Middle frontal gyrus (tissue), 1 donor: ENCODE data around the gene UBE2J2.

Source experiments
- DNase-seq: peaks from one replicate; pipeline ENCODE4 v3.0.0-alpha.2; 2015; ENCODE audit warnings: low spot score; ENCODE audit errors: extremely low spot score

UBE2J2 gene

DNA sequence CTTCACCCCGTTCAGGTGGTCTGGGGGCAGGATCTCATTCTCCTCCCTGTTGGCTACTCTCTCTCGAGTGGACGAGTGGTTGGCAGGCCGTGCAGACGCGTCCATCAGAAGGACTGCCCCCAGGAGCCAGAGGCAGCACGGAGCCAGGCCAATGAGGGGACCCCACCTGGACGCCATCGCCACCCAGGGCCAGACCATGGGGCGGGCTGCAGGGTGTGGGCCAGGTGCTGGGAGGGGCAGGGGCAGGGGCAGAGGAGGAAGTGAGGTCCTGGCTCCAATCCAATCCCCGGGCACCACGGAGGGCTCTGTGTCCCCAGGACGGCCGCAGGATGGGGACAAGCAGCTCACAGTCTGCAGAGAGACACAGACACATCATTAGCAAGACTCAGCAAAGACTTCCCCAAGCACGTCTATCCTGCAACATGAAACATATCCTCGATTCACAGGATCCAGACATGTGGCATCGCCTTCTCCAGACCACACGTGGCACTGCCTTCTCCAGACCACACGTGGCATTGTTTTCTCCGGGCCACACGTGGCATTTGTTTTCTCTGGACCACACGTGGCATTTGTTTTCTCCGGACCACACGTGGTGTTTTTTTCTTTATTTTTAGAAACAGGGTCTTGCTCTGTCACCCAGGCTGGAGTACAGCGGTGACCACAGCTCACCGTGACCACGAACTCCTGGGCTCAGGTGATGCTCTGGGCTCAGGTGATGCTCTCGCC, 44.9 kb downstream of the UBE2J2 start:
- DNase-seq = no peak

GRCh38 chr1:1228187-1228586, 45.5 kb downstream of the UBE2J2 start:
- DNase-seq = no peak

DNA sequence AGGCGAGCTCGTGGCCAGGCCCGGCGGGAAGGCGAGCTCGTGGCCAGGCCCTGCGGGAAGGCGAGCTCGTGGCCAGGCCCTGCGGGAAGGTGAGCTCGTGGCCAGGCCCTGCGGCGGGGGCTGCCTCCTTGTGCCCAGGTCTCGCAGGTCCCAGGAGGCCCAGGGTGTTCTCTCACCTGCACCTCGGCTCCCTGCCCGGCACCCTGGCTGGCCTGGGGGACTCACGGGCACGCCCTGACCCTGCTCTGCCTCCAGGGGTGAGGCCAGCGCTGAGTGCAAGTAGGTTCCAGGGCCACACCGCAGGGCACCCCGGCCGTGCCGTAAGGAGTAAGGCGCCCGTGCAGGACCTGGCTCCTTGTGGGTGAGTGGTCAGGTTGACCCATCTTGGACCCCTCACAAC, 46.3 kb downstream of the UBE2J2 start:
- DNase-seq = no peak

GRCh38 chr1:1226566-1227362, 46.9 kb downstream of the UBE2J2 start:
- DNase-seq = no peak

- DNase-seq = no peak
Measured at GRCh38 chr1:1225913-1226312, 47.7 kb downstream of the UBE2J2 start.

- no peak for DNase-seq
Measured at GRCh38 chr1:1225238-1225845, 48.3 kb downstream of the UBE2J2 start.

DNA sequence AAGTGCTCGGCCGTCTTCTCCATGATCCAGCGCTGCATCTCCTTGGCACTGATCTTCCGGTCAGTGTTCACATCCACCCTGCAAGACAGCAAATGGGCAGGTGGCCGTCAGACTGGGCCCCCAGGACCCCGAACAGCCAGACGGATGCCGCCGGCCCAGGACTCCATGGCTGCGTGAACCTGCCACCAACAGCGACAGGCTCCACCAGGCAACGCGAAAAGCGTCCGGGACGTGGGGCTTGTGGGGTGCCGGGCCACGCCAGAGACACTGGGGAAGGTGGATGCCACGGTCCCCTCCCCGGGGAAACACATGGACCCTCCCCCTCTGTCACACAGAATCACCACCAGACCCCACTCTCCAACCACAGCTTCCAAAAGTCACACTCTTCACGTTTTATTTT, 49.8 kb downstream of the UBE2J2 start:
- no peak for DNase-seq

DNA sequence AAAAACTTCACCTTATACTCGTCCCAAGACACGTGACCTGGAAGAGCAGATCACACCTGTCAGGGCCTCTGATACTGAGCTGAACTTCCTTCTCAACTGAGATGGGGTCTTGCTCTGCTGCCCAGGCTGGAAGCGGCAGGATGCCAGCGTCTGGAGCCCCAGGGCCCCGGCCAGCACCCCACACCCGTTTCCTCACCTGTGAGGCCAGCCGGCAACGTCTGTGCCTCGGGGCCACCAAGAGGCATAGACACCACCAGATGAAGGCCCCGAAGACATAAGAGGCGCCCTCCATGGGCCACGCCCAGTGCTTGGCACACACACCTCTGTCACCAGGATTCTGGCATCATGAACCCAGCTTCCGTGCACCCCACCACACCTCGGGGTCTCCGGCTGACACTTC, 50.3 kb downstream of the UBE2J2 start:
- DNase-seq = no peak

- no peak for DNase-seq
Measured at GRCh38 chr1:1222575-1223225, 51.0 kb downstream of the UBE2J2 start.

- DNase-seq = no peak
Measured at GRCh38 chr1:1221887-1222574, 51.6 kb downstream of the UBE2J2 start.

- no peak for DNase-seq
Measured at GRCh38 chr1:1220197-1220596, 53.5 kb downstream of the UBE2J2 start.

DNA sequence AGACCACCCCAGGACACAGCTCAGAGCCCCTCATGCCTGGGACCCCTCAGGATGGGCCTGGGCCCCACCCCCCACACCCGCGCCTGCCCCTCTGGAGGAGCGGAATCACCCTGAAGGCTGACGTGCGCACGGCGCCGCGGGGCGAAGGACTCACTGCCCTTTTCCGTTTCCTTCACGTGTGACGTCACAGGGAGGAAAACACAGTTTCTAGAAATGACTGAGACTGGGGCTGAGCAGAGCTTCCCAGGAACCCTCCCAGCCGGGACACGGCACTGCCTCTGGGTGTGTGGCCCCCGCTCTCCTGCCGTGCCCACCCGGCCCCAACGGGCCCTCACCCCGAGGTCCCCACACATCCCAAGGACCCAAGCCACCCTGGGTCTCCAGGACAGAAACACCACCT, 54.3 kb downstream of the UBE2J2 start:
- no peak for DNase-seq

DNA sequence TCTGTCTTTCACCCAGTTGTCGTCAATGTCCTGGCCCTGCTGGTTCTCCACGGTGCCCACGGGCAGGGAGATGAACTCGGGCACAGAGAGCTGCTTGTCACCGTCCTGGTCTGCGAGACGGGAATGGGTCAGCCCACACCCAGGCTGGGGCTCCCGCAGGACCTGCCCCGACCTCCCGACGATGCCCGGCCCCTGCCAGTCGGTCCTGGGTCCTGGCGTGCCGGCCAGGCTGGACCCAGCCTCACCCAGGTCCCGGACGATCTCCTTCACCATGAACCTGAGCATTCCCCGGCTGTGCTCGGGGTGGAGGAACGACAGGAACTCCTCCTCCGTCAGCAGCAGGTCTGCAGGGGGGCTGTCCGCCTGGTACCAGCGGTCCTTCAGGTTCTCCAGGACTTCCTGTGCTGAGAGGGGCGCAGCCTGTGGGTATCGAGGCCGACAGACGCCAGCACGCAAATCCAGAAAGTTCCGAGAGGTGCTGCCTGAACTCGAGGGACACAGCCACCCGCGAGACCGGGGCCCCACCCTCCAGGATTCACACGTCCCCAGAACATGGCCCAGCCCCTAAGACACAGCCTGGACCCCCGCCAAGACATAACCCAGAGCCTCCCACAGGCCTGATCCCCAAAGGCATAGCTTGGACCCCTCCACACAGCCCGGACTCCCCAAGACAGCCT, 55.0 kb downstream of the UBE2J2 start:
- no peak for DNase-seq

DNA sequence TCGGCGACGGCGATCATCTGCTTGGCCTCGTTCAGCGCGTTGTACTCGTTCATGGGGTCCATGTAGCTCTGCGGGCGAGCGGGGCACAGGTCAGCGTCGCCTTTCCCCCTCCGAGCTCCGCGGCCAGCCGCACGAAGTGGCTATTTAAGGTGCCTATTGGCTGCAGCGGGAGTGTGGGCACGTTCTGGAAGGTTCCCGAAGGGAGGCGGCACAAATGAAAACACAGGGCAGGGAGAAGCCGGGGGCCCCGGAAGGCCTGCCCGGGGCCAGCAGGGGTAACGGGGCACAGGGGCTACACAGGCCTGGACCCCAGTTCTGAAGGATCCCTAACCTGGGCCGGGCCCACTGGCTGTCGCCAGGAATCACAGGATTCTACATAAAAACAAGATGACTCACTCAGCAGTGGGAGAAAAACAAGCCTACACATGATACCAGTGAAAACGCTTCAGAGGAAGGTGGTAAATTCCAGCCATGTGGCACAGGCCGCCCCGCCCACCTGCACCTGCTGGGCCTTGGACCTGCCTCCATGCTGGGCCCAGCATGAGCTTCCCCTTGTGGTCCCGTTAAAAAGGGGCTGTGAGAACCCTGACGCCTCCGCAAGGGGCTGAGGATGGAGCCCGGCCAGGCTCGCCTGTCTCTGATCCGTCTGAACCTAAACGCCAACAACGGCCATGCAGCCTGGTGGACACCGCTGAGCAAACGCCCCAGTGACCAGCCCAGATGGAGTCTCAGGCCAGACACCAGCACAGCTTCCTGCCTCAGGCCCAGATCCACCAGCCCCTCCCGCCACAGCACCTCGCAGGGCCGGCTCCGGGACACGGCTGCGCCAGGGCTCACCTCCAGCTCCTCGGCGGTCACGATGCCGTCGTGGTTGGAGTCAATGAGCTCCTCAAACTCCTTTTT, 55.8 kb downstream of the UBE2J2 start:
- DNase-seq = peak; percentile 4

- DNase-seq = no peak
Measured at GRCh38 chr1:1216770-1217620, 56.7 kb downstream of the UBE2J2 start.

GRCh38 chr1:1215881-1216605, 57.6 kb downstream of the UBE2J2 start:
- no peak for DNase-seq

GRCh38 chr1:1215080-1215676, 58.5 kb downstream of the UBE2J2 start:
- DNase-seq = no peak
